Endothelial cell (in vitro differentiated cells): ENCODE data around the gene MAP4. TPM values are rescaled to one million over a fixed set of nuclear protein-coding genes. Genes with fewer than 3 reads are reported as not detected.
"Not testable (repeated sequence)": the region's sequence is repeated elsewhere in the genome, so short reads cannot be mapped to it uniquely, and the experiment has no call there.

Source experiments
- DNase-seq: peaks from one replicate; pipeline ENCODE4 v3.0.0; 2021; ENCODE audit warnings: low spot score
- H3K27ac Mint-ChIP-seq: one replicate; pipeline ENCODE4 v1.8.0; 2021; ENCODE audit warnings: mixed read lengths, inconsistent platforms; ENCODE audit not compliant: unreplicated experiment
- H3K27me3 Mint-ChIP-seq: one replicate; pipeline ENCODE4 v1.8.0; 2021; ENCODE audit warnings: mild to moderate bottlenecking, moderate library complexity, mixed read lengths, inconsistent platforms; ENCODE audit not compliant: unreplicated experiment
- H3K36me3 Mint-ChIP-seq: one replicate; pipeline ENCODE4 v1.8.0; 2021; ENCODE audit warnings: mild to moderate bottlenecking, low read depth, mixed read lengths, inconsistent platforms; ENCODE audit not compliant: unreplicated experiment
- H3K4me1 Mint-ChIP-seq: one replicate; pipeline ENCODE4 v1.8.0; 2021; ENCODE audit warnings: mild to moderate bottlenecking, mixed read lengths, inconsistent platforms; ENCODE audit not compliant: unreplicated experiment
- H3K4me3 Mint-ChIP-seq: one replicate; pipeline ENCODE4 v1.8.0; 2021; ENCODE audit warnings: mild to moderate bottlenecking, mixed read lengths, inconsistent platforms; ENCODE audit not compliant: unreplicated experiment
- H3K9me3 Mint-ChIP-seq: one replicate; pipeline ENCODE4 v1.8.0; 2021; ENCODE audit warnings: mixed read lengths, inconsistent platforms; ENCODE audit not compliant: unreplicated experiment
- total RNA-seq: library from RNA; stranded (reverse); fragmentation: NEBNext Ultra II Directional; extraction: Animal tissue kit (Norgen Biotek cat#: 25700); gene quantifications from one replicate; pipeline ENCODE4 v1.2.1, GENCODE V29; 2021; ENCODE audit not compliant: unreplicated experiment
- TF ChIP-seq, protein P1 (sequence below): fragments of 200-600 bp; sonication (generic); IDR thresholded peaks from one replicate; pipeline ENCODE4 v1.5.0; 2021; ENCODE audit warnings: antibody characterized with exemption; ENCODE audit not compliant: unreplicated experiment

Gene MAP4
- total RNA-seq, 1 donor from 2014 or later = 155 TPM

GRCh38 chr3:48014358-48014757 lies 1.9 kb downstream of the MAP4 start:
- peaks cover 4% of the 10 kb centered on the region for H3K36me3 Mint-ChIP-seq
- TF ChIP-seq, protein P1, sequence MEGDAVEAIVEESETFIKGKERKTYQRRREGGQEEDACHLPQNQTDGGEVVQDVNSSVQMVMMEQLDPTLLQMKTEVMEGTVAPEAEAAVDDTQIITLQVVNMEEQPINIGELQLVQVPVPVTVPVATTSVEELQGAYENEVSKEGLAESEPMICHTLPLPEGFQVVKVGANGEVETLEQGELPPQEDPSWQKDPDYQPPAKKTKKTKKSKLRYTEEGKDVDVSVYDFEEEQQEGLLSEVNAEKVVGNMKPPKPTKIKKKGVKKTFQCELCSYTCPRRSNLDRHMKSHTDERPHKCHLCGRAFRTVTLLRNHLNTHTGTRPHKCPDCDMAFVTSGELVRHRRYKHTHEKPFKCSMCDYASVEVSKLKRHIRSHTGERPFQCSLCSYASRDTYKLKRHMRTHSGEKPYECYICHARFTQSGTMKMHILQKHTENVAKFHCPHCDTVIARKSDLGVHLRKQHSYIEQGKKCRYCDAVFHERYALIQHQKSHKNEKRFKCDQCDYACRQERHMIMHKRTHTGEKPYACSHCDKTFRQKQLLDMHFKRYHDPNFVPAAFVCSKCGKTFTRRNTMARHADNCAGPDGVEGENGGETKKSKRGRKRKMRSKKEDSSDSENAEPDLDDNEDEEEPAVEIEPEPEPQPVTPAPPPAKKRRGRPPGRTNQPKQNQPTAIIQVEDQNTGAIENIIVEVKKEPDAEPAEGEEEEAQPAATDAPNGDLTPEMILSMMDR = no peak
- no peaks in the 10 kb centered on the region for H3K4me1 Mint-ChIP-seq
- no peak overlapping the region for H3K27ac Mint-ChIP-seq
- no peak for DNase-seq
- no peak overlapping the region for H3K4me3 Mint-ChIP-seq
- H3K9me3 Mint-ChIP-seq = no peaks in the 10 kb centered on the region
- H3K27me3 Mint-ChIP-seq = no peaks in the 10 kb centered on the region

DNA sequence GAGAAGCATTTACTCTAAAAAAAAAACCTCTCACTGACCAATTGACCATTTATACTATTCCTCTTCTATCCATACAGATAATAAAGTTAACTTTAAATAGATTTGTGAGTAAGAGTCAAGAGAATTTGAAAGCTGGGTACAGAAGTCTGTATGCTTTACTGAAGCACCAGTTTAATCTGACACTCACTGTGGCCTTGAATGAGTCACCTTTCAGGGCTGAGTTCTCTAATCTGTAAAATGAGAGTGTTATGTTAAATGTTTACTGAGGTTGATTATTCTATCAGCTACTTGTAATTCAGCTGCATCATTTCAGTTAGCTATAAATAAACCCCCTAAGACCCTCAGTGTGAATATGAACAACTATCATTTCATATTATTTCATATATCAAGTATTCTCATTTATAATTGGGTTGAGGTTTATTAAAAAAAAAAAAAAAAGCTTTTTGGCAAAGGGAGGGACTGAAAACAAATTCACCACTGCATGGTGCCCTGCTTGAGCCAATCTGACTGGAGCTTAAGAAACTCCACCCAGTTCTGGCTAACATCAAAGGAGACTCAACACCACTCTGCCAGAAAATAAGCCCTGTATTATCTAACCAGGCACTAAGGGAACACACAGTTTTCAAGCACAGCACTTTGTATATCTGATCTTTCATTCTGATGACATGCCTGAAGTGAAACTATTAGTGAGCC lies 2.8 kb downstream of the MAP4 start:
- TF ChIP-seq, protein P1 = no peak
- DNase-seq = no peak
- Mint-ChIP-seq H3K27me3 (no peaks in the 10 kb centered on the region), H3K27ac (no peak overlapping the region), H3K9me3 (no peaks in the 10 kb centered on the region), H3K4me3 (no peak overlapping the region), H3K4me1 (no peaks in the 10 kb centered on the region), H3K36me3 (peaks cover 4% of the 10 kb centered on the region)

- no peaks in the 10 kb centered on the region for H3K27me3 Mint-ChIP-seq
- H3K4me3 Mint-ChIP-seq = no peak overlapping the region
- H3K4me1 Mint-ChIP-seq = no peaks in the 10 kb centered on the region
- TF ChIP-seq, protein P1 = no peak
- DNase-seq = no peak
- peaks cover 4% of the 10 kb centered on the region for H3K36me3 Mint-ChIP-seq
- H3K27ac Mint-ChIP-seq = no peak overlapping the region
- H3K9me3 Mint-ChIP-seq = no peaks in the 10 kb centered on the region
These were observed 3.6 kb downstream of the MAP4 start for GRCh38 chr3:48012659-48013058.

- H3K27ac Mint-ChIP-seq, DNase-seq: not testable (repeated sequence)
These were observed 8.2 kb downstream of the MAP4 start for GRCh38 chr3:48008066-48008465.

DNA sequence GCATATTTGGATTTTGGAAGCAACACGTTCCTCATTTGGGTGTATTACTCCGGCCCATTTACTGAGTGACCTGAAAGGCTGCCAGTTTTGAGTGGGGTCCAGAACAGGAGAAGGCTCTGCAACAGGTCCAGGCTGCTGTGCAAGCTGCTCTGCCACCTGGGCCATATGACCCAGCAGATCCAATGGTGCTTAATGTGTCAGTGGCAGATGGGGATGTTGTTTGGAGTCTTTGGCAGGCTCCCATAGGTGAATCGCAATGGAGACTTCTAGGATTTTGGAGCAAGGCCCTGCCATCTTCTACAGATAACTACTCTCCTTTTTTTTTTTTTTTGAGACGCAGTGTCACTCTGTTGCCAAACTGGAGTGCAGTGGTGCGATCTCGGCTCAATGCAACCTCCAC lies 8.9 kb downstream of the MAP4 start:
- not testable (repeated sequence) for H3K9me3 Mint-ChIP-seq, H3K36me3 Mint-ChIP-seq, H3K4me1 Mint-ChIP-seq, DNase-seq, H3K4me3 Mint-ChIP-seq, H3K27me3 Mint-ChIP-seq
- peak overlapping the region; percentile 30 for H3K27ac Mint-ChIP-seq

More at GRCh38 chr3:48008066-48008465, 8.2 kb downstream of the MAP4 start:
- H3K27me3 Mint-ChIP-seq, H3K36me3 Mint-ChIP-seq, H3K4me3 Mint-ChIP-seq, H3K9me3 Mint-ChIP-seq, H3K4me1 Mint-ChIP-seq: not testable (repeated sequence)

DNA sequence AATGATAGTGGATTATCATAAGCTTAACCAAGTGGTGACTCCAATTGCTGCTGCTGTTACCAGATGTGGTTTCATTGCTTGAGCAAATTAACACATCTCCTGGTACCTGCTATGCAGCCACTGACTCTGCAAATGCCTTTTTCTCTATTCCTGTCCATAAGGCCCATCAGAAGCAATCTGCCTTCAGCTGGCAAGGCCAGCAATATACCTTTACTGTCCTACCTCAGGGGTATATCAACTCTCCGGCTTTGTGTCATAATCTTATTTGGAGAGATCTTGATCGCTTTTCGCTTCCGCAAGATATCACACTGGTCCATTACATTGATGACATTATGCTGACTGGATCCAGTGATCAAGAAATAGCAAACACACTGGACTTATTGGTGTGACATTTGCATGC lies 9.4 kb downstream of the MAP4 start:
- H3K4me1 Mint-ChIP-seq, H3K9me3 Mint-ChIP-seq, H3K36me3 Mint-ChIP-seq, H3K4me3 Mint-ChIP-seq, DNase-seq, H3K27ac Mint-ChIP-seq, H3K27me3 Mint-ChIP-seq: not testable (repeated sequence)
